AG04449 (cell line): Measurements from ENCODE around the gene WDR13.

Experiments used
- CTCF ChIA-PET: fragments of 350-600 bp; formaldehyde crosslinking; extraction: SDS; loops from one replicate; lab custom pipeline; 2021; ENCODE audit warnings: antibody characterized with exemption; lab: Yijun Ruan, JAX
- POLR2A ChIA-PET: fragments of 400-600, 350-600 bp; formaldehyde crosslinking; extraction: SDS; loops from one replicate; lab custom pipeline; 2020; ENCODE audit warnings: antibody characterized with exemption, inconsistent platforms; lab: Yijun Ruan, JAX
- DNase-seq: peaks from one replicate; pipeline ENCODE4 v3.0.0-alpha.2; 2010; ENCODE audit warnings: low read depth, low spot score
- H3K4me3 ChIP-seq: 2 replicates; pipeline ENCODE4 v1.5.1; 2011; ENCODE audit warnings: low read depth, mild to moderate bottlenecking, control low read depth, low read length
- TF ChIP-seq, protein P1 (sequence below): IDR thresholded peaks from one replicate; pipeline ENCODE4 v1.5.1; 2011; ENCODE audit warnings: mild to moderate bottlenecking, moderate library complexity, low read length, control low read depth, inconsistent platforms; ENCODE audit not compliant: insufficient read depth; ENCODE audit errors: missing control alignments

WDR13 gene

DNA sequence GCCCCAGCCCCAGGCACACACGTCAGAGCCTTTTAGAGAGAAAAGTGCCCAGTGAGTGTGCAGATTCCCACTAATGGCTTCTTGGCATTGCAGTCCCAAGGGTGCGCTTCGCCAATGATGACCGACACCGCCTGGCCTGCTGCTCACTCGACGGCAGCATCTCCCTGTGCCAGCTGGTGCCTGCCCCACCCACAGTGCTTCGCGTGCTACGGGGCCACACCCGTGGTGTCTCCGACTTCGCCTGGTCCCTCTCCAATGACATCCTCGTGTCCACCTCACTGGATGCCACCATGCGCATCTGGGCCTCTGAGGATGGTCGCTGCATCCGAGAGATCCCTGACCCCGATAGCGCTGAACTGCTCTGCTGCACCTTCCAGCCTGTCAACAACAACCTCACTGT, 2.9 kb downstream of the WDR13 start:
- no peak overlapping the region for H3K4me3 ChIP-seq
- CTCF ChIA-PET, result no interaction called here
- POLR2A ChIA-PET, result no interaction called here
- TF ChIP-seq, protein P1, sequence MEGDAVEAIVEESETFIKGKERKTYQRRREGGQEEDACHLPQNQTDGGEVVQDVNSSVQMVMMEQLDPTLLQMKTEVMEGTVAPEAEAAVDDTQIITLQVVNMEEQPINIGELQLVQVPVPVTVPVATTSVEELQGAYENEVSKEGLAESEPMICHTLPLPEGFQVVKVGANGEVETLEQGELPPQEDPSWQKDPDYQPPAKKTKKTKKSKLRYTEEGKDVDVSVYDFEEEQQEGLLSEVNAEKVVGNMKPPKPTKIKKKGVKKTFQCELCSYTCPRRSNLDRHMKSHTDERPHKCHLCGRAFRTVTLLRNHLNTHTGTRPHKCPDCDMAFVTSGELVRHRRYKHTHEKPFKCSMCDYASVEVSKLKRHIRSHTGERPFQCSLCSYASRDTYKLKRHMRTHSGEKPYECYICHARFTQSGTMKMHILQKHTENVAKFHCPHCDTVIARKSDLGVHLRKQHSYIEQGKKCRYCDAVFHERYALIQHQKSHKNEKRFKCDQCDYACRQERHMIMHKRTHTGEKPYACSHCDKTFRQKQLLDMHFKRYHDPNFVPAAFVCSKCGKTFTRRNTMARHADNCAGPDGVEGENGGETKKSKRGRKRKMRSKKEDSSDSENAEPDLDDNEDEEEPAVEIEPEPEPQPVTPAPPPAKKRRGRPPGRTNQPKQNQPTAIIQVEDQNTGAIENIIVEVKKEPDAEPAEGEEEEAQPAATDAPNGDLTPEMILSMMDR, result no peak
- no peak for DNase-seq

- TF ChIP-seq, protein P1, result no peak
- H3K4me3 ChIP-seq, result no peak overlapping the region
- DNase-seq, result no peak
- ChIA-PET POLR2A (no interaction called here), CTCF (no interaction called here)
These were observed 4.6 kb downstream of the WDR13 start for GRCh38 chrX:48601741-48602394.

GRCh38 chrX:48604701-48605100, 7.4 kb downstream of the WDR13 start:
- CTCF ChIA-PET, result no interaction called here
- H3K4me3 ChIP-seq, result no peak overlapping the region
- TF ChIP-seq, protein P1, result no peak
- DNase-seq, result no peak
- POLR2A ChIA-PET, result no interaction called here

- DNase-seq, result no peak
- ChIA-PET CTCF (no interaction called here), POLR2A (no interaction called here)
- no peak overlapping the region for H3K4me3 ChIP-seq
- TF ChIP-seq, protein P1, result no peak
These were observed 8.8 kb downstream of the WDR13 start for GRCh38 chrX:48606091-48606490.

- ChIA-PET POLR2A (no interaction called here), CTCF (no interaction called here)
- TF ChIP-seq, protein P1, result no peak
- no peak for DNase-seq
- H3K4me3 ChIP-seq, result no peak overlapping the region
These were observed 14.4 kb downstream of the WDR13 start for GRCh38 chrX:48611703-48612102.

DNA sequence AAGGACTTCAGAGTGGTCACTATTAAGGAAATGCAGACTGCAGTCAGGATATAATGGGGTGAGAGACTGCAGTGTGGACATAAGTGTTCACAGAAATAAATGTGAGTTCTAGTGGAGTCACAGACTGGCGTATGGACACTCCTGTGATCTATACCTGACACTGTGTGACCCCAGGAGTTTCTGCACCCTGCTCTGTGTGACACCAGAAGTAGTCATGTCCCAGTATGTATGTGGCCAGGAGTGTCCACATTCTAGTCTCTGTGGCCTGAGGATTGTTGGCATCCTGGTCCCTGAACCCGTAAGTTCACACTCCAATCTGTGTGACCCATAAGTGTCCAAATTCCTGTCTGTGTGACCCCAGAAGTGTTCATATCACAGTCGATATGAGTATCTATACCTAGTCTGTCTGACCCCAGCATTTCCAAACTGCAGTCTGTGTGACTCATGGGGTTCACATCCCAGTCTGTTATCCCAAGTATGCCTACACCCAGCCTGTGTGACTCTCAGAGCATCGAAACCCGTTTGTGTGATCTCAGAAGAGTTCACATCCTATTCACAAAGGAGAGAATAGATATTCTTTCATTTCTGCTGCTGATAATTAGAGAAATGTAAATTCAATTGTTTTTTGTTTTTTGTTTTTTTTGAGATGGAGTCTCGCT, 16.3 kb downstream of the WDR13 start:
- H3K4me3 ChIP-seq, result no peak overlapping the region
- no peak for DNase-seq
- ChIA-PET CTCF (no interaction called here), POLR2A (no interaction called here)
- TF ChIP-seq, protein P1, result no peak
